ENCODE data around the gene PTPRJ.
"Not testable (repeated sequence)": the region's sequence is repeated elsewhere in the genome, so short reads cannot be mapped to it uniquely, and the experiment has no call there.

The PTPRJ gene

GRCh38 chr11:48180627-48181026, 200.3 kb downstream of the PTPRJ start:
- H3K9ac ChIP-seq (ENCODE audit: low read length), result no peak overlapping the region
- no peak overlapping the region for H2BK5ac ChIP-seq (ENCODE audit: low read depth, low read length, poor library complexity, severe bottlenecking)
- H2BK12ac ChIP-seq (ENCODE audit: low read length in 2 of 2), result no peak overlapping the region
- H4K8ac ChIP-seq (ENCODE audit: low read length), result no peak overlapping the region
- H3K4me2 ChIP-seq (ENCODE audit: low read length, poor library complexity, severe bottlenecking), result no peak overlapping the region
- H3K4me1 ChIP-seq (ENCODE audit: control insufficient read depth, insufficient read depth, low read depth, low read length), result no peaks in the 10 kb centered on the region
- no peak overlapping the region for H3K14ac ChIP-seq (ENCODE audit: low read length in 2 of 2)
- no peak overlapping the region for H3K23ac ChIP-seq (ENCODE audit: low read length in 2 of 2)
- no peak overlapping the region for H2AFZ ChIP-seq (ENCODE audit: low read depth, low read length)
- H4K91ac ChIP-seq (ENCODE audit: low read length), result no peak overlapping the region
- no peak overlapping the region for H3K27ac ChIP-seq (ENCODE audit: low read length, poor library complexity, severe bottlenecking)
- no peak overlapping the region for H3K4me3 ChIP-seq (ENCODE audit: insufficient read depth in 1 of 2, low read depth in 1 of 2, low read length in 2 of 2)
- DNase-seq, result no peak
- no peaks in the 10 kb centered on the region for H3K36me3 ChIP-seq (ENCODE audit: control insufficient read depth in 1 of 2, insufficient read depth in 2 of 2, low read depth in 1 of 2, low read length in 2 of 2)
- WGBS, result 83% methylated on average over 6 of the region's 6 CpGs
- H3K27me3 ChIP-seq (ENCODE audit: control insufficient read depth in 1 of 2, insufficient read depth in 1 of 2, low read length in 2 of 2), result peaks cover 3 to 4% of the 10 kb centered on the region in 2 experiments
- no peaks in the 10 kb centered on the region for H3K79me1 ChIP-seq (replicated peaks; ENCODE audit: low read length, poor library complexity, severe bottlenecking)
- no peaks in the 10 kb centered on the region for H3K9me3 ChIP-seq (ENCODE audit: control insufficient read depth, low read length)
- H3K4ac ChIP-seq (ENCODE audit: low read depth in 1 of 2, low read length in 2 of 2), result no peak overlapping the region
- no peak overlapping the region for H2AK5ac ChIP-seq (ENCODE audit: low read length, severe bottlenecking)
- no peak overlapping the region for H3K18ac ChIP-seq (ENCODE audit: low read depth in 1 of 2, low read length in 2 of 2)
- H2BK15ac ChIP-seq (ENCODE audit: low read depth, poor library complexity, severe bottlenecking), result no peak overlapping the region
- no peak overlapping the region for H2BK120ac ChIP-seq (ENCODE audit: low read depth, low read length)

GRCh38 chr11:48182860-48183526, 202.6 kb downstream of the PTPRJ start:
- no peak overlapping the region for H2AFZ ChIP-seq (ENCODE audit: low read depth, low read length)
- no peak overlapping the region for H4K8ac ChIP-seq (ENCODE audit: low read length)
- H3K4ac ChIP-seq (ENCODE audit: low read depth in 1 of 2, low read length in 2 of 2), result no peak overlapping the region
- H3K4me3 ChIP-seq (ENCODE audit: insufficient read depth in 1 of 2, low read depth in 1 of 2, low read length in 2 of 2), result no peak overlapping the region
- no peak overlapping the region for H2BK12ac ChIP-seq (ENCODE audit: low read length in 2 of 2)
- H4K91ac ChIP-seq (ENCODE audit: low read length), result no peak overlapping the region
- H3K14ac ChIP-seq (ENCODE audit: low read length in 2 of 2), result no peak overlapping the region
- no peak overlapping the region for H3K27ac ChIP-seq (ENCODE audit: low read length, poor library complexity, severe bottlenecking)
- peaks cover 3 to 4% of the 10 kb centered on the region in 2 experiments for H3K27me3 ChIP-seq (ENCODE audit: control insufficient read depth in 1 of 2, insufficient read depth in 1 of 2, low read length in 2 of 2)
- no peak overlapping the region for H2AK5ac ChIP-seq (ENCODE audit: low read length, severe bottlenecking)
- 80% methylated on average over 4 of the region's 4 CpGs for WGBS
- no peak overlapping the region for H2BK5ac ChIP-seq (ENCODE audit: low read depth, low read length, poor library complexity, severe bottlenecking)
- H3K36me3 ChIP-seq (ENCODE audit: control insufficient read depth in 1 of 2, insufficient read depth in 2 of 2, low read depth in 1 of 2, low read length in 2 of 2), result no peaks in the 10 kb centered on the region
- H3K9ac ChIP-seq (ENCODE audit: low read length), result no peak overlapping the region
- H2BK15ac ChIP-seq (ENCODE audit: low read depth, poor library complexity, severe bottlenecking), result no peak overlapping the region
- no peaks in the 10 kb centered on the region for H3K79me1 ChIP-seq (replicated peaks; ENCODE audit: low read length, poor library complexity, severe bottlenecking)
- no peak for DNase-seq
- H3K9me3 ChIP-seq (ENCODE audit: control insufficient read depth, low read length), result no peaks in the 10 kb centered on the region
- no peaks in the 10 kb centered on the region for H3K4me1 ChIP-seq (ENCODE audit: control insufficient read depth, insufficient read depth, low read depth, low read length)
- no peak overlapping the region for H2BK120ac ChIP-seq (ENCODE audit: low read depth, low read length)
- no peak overlapping the region for H3K23ac ChIP-seq (ENCODE audit: low read length in 2 of 2)
- no peak overlapping the region for H3K4me2 ChIP-seq (ENCODE audit: low read length, poor library complexity, severe bottlenecking)
- no peak overlapping the region for H3K18ac ChIP-seq (ENCODE audit: low read depth in 1 of 2, low read length in 2 of 2)

GRCh38 chr11:48184452-48184851, 204.1 kb downstream of the PTPRJ start:
- H3K4me3 ChIP-seq (ENCODE audit: insufficient read depth in 1 of 2, low read depth in 1 of 2, low read length in 2 of 2), result no peak overlapping the region
- H2BK5ac ChIP-seq (ENCODE audit: low read depth, low read length, poor library complexity, severe bottlenecking), result no peak overlapping the region
- peaks cover 3 to 4% of the 10 kb centered on the region in 2 experiments for H3K27me3 ChIP-seq (ENCODE audit: control insufficient read depth in 1 of 2, insufficient read depth in 1 of 2, low read length in 2 of 2)
- no peaks in the 10 kb centered on the region for H3K36me3 ChIP-seq (ENCODE audit: control insufficient read depth in 1 of 2, insufficient read depth in 2 of 2, low read depth in 1 of 2, low read length in 2 of 2)
- H3K27ac ChIP-seq (ENCODE audit: low read length, poor library complexity, severe bottlenecking), result no peak overlapping the region
- no peak overlapping the region for H3K18ac ChIP-seq (ENCODE audit: low read depth in 1 of 2, low read length in 2 of 2)
- H3K14ac ChIP-seq (ENCODE audit: low read length in 2 of 2), result no peak overlapping the region
- H2AFZ ChIP-seq (ENCODE audit: low read depth, low read length), result no peak overlapping the region
- no peak overlapping the region for H3K4me2 ChIP-seq (ENCODE audit: low read length, poor library complexity, severe bottlenecking)
- H2BK15ac ChIP-seq (ENCODE audit: low read depth, poor library complexity, severe bottlenecking), result no peak overlapping the region
- no peak overlapping the region for H2BK120ac ChIP-seq (ENCODE audit: low read depth, low read length)
- H4K91ac ChIP-seq (ENCODE audit: low read length), result no peak overlapping the region
- H3K4ac ChIP-seq (ENCODE audit: low read depth in 1 of 2, low read length in 2 of 2), result no peak overlapping the region
- H4K8ac ChIP-seq (ENCODE audit: low read length), result no peak overlapping the region
- H2BK12ac ChIP-seq (ENCODE audit: low read length in 2 of 2), result no peak overlapping the region
- H3K79me1 ChIP-seq (replicated peaks; ENCODE audit: low read length, poor library complexity, severe bottlenecking), result no peaks in the 10 kb centered on the region
- H2AK5ac ChIP-seq (ENCODE audit: low read length, severe bottlenecking), result no peak overlapping the region
- DNase-seq, result no peak
- H3K4me1 ChIP-seq (ENCODE audit: control insufficient read depth, insufficient read depth, low read depth, low read length), result no peaks in the 10 kb centered on the region
- H3K9ac ChIP-seq (ENCODE audit: low read length), result no peak overlapping the region
- H3K23ac ChIP-seq (ENCODE audit: low read length in 2 of 2), result no peak overlapping the region
- no peaks in the 10 kb centered on the region for H3K9me3 ChIP-seq (ENCODE audit: control insufficient read depth, low read length)

- H3K4ac ChIP-seq (ENCODE audit: low read depth in 1 of 2, low read length in 2 of 2); H2AK5ac ChIP-seq (ENCODE audit: low read length, severe bottlenecking); H2BK120ac ChIP-seq (ENCODE audit: low read depth, low read length); H2AFZ ChIP-seq (ENCODE audit: low read depth, low read length); H3K27me3 ChIP-seq (ENCODE audit: control insufficient read depth in 1 of 2, insufficient read depth in 1 of 2, low read length in 2 of 2); H3K27ac ChIP-seq (ENCODE audit: low read length, poor library complexity, severe bottlenecking); H2BK15ac ChIP-seq (ENCODE audit: low read depth, poor library complexity, severe bottlenecking); H2BK12ac ChIP-seq (ENCODE audit: low read length in 2 of 2); H4K8ac ChIP-seq (ENCODE audit: low read length); H3K18ac ChIP-seq (ENCODE audit: low read depth in 1 of 2, low read length in 2 of 2); H3K23ac ChIP-seq (ENCODE audit: low read length in 2 of 2); H3K9ac ChIP-seq (ENCODE audit: low read length); H3K14ac ChIP-seq (ENCODE audit: low read length in 2 of 2); H3K79me1 ChIP-seq (replicated peaks; ENCODE audit: low read length, poor library complexity, severe bottlenecking); H3K4me3 ChIP-seq (ENCODE audit: insufficient read depth in 1 of 2, low read depth in 1 of 2, low read length in 2 of 2); H4K91ac ChIP-seq (ENCODE audit: low read length); H3K4me1 ChIP-seq (ENCODE audit: control insufficient read depth, insufficient read depth, low read depth, low read length); DNase-seq; H3K36me3 ChIP-seq (ENCODE audit: control insufficient read depth in 1 of 2, insufficient read depth in 2 of 2, low read depth in 1 of 2, low read length in 2 of 2); H2BK5ac ChIP-seq (ENCODE audit: low read depth, low read length, poor library complexity, severe bottlenecking); H3K4me2 ChIP-seq (ENCODE audit: low read length, poor library complexity, severe bottlenecking): not testable (repeated sequence)
- 67% methylated on average over 10 of the region's 10 CpGs for WGBS
- peaks cover 16% of the 10 kb centered on the region for H3K9me3 ChIP-seq (ENCODE audit: control insufficient read depth, low read length)
Measured at GRCh38 chr11:48190906-48191654, 210.7 kb downstream of the PTPRJ start.
